ENCODE data around the gene SH3RF3.

SH3RF3 gene

DNA sequence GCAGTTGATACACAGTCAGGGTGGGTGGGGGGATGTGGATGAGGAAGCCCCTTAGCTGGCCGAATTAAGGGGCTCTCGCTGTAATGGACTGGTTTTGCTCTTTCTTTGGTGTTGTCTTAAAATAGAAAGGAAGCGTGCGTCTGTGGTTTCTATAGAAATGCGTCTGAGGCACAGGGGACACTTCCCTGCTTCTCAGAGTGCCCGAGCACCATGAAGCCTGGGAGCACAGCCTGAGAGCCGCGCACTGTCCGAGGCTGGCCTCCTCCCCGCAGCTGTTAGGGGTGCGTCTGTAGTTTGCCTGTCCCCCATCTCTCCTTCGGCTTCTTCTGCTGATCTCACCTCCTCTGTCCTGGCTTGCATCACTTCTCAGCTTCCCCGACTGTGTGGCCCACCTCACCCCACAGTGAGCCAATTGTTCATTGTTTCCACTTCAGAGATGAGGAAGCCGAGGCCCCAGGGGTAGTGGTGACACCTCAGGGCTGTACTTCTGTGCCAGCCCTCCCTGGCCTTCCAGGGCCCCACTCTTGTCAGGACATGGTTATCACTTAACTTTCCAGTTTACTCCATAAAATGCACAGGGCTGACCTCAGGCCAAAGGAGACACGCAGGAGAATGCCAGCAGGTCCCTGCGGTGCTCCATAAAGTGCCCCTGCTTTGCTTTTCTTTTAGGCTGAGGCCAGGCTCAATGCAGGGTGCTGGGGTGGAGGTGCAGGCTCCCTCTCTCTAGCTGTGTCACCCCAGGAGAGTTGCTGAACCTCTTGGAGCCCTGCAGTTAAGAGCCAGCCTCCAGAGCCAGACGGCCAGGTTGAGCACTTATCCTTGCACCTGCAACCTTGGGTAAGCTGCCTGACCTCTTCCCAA lies 274.2 kb downstream of the SH3RF3 start:
- DNase-seq: peak; percentile 11 to 25

GRCh38 chr2:109403841-109404201 lies 274.8 kb downstream of the SH3RF3 start:
- DNase-seq: no peak

GRCh38 chr2:109404681-109405080 lies 275.7 kb downstream of the SH3RF3 start:
- DNase-seq: no peak

DNA sequence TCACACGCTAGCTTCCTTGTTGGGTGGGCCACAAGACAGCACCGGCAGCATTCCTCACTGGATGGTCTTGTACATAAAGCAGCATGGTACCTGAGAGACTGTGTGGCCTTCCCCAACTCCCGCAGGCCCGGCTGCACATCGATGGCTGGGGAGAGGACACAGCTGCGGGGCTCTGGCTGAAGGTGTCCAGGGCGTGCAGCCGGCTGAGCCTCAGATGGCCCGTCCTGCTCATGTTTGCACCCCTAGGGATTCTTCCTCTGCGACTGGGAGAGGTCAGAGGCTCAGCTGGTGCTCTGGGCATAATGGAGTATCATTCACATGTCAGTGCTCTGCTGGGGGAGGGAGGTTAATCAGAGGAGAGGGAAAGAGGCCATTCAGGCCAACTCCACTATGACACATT lies 276.9 kb downstream of the SH3RF3 start:
- DNase-seq: no peak

DNA sequence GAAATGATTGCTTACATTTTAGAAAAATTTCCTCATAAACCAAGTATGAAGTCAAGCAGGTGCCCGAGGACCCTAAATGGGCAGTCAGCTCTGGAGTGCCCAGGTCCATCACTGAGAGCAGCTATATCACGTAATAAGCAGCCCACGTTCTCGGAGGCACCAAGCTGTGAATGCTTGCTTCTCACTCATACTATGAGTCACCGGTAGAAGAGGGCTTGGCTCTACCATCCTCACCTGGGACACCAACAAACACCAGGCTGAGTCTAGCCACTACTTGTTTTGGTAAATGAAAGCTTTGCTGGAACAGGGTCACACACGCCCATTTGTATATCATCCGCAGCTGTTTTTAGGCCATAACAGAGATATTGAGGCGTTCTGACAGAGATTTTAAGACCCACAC lies 277.3 kb downstream of the SH3RF3 start:
- no peak for DNase-seq

GRCh38 chr2:109407276-109408042 lies 278.5 kb downstream of the SH3RF3 start:
- no peak for DNase-seq

DNA sequence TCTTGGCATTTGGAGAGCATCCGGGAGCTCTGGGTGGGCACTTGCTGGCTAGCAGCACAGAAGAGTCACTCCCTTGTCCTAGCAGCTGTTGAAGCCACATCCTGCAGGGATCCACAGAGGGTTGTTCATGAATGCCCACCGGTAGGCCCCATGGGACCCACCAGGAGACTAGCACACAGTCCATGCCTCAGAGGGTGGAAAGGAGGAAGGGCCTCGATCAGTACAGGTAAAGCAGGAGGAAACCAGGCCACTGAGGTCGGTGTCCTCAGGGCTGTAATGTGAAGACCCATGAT lies 279.0 kb downstream of the SH3RF3 start:
- no peak for DNase-seq

DNA sequence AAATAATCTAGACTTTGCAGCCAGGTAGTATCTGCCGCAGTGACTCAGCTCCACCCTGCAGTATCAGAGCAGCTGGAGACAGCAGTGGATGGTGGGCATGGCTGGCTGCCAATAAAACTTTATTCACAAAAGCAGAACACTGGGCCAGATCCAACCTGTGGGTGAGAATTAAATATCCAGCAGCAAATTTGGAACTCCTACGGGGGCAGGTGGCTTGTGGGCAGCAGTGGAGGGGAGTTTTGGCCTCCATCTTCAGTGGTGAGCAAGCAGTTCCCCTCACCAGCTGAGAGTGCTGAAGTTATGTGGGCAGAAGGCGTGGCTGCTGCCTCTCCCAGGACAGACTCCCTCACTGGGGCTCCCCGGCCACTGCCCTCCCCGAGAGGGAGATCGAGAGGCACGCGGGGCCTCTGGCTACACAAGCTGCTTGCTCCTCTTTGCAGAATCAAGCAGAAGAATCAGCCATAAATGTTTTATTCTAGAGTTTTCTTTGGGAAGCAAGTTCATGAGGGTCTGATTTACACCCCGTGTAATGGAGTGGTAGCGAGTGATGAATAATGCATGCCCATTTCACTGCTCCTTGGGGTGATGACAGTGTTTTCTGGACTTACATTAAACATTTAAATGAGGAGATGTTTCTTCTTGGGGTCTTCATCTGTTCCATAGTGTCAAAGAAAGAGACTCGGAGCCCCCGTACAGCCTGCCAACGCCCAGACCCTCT lies 280.5 kb downstream of the SH3RF3 start:
- DNase-seq: no peak

DNA sequence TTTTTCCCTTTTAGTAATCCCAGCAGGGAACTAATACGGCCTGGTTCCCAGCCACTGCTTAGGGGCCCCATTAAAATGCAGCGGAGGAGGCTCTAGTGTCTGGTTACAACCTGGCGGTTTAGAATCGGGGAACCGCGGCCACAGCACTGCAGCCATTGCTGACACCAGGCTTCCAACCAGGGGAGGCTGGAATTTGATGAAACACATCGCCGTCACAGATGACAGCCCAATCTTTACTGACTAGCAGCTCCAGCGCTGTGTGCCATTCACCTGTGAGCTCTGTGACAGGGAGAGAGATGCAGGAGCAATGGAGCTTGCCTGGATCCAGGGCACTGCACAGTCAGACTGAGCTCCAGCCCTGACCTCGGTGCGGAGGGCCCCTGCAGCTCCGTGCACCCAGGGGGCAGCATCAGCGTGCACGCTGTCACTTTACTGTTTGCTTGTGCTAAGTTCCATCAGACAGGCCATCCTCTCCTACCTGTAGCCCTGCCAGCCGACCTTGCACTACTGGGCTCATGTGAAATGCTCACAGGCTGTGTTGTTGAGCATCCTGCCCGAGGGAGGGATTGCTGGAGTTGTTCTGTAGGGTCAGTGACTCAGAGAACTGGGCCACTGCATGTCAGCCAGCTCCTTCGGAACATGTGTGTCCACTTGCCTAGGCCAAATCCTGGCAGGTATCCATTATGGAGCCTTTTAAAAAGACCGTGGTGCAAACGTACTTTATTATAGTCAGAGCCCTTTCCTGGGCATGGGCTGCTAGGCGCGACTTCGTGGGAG lies 281.2 kb downstream of the SH3RF3 start:
- DNase-seq: no peak

DNA sequence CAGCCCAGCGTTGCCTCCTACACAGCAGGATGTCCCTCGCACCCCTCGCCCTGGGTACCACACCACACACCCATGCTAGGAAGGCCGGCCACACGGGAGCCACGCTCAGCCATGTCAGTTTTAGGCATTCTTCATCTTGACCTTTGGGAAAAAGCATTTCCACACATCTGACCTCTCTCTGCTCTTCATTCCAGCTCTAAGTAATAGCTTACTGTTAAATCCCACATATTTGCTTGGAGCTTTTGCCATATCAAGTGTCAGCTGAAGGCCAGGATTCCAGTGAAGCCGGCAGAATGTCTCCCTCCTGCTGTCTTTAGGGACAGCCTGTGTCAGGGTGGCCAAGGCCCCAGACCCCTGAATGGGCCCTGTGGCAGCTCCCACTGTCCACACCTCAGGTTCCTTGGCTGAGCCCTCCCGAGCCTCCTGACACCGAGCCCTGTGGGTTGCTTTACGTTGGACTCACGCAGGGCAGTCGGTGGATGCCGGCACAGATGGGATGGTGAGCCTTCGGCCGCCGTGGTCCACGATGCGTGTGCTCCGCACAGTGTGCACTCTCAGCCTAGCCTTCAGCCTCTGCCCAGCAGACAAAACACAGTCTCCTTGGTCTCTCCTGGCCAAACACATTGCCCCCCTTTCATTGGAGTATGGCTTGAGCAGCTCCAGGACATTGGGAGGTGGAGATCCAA lies 282.8 kb downstream of the SH3RF3 start:
- DNase-seq: no peak

GRCh38 chr2:109415581-109416013 lies 286.6 kb downstream of the SH3RF3 start:
- DNase-seq: no peak

- no peak for DNase-seq
These were observed 288.8 kb downstream of the SH3RF3 start for GRCh38 chr2:109417701-109418335.

- no peak for DNase-seq
These were observed 289.7 kb downstream of the SH3RF3 start for GRCh38 chr2:109418716-109419115.

GRCh38 chr2:109419171-109419756 lies 290.3 kb downstream of the SH3RF3 start:
- DNase-seq: no peak

- no peak for DNase-seq
These were observed 291.0 kb downstream of the SH3RF3 start for GRCh38 chr2:109419960-109420370.

DNA sequence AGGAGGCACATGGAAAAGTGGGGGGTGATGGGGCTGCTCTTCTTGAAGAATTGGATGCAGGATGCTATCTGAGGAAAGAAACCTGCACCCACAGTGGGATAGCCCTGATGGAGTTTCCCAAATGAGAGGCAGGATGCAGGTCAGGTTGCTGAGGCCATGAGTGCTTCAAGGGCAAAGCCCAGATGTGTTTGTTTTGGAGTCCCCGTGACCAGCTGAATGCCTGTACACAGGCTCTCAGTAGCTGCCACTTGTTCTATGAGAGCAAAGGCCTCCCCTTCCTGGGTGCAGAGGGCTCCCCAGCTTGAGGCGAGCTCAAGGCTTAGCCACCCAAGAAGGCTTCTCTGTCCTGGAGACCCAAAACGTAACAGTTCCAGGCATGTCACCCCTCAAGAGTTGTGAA lies 292.1 kb downstream of the SH3RF3 start:
- DNase-seq: no peak

GRCh38 chr2:109421642-109422041 lies 292.6 kb downstream of the SH3RF3 start:
- no peak for DNase-seq

GRCh38 chr2:109422071-109422757 lies 293.2 kb downstream of the SH3RF3 start:
- no peak for DNase-seq

- no peak for DNase-seq
These were observed 293.9 kb downstream of the SH3RF3 start for GRCh38 chr2:109422758-109423500.

All from activated CD4-positive, alpha-beta T cell treated with anti-CD3 and anti-CD28 coated beads, Interleukin-2, amount 50 U/mL, for 48 hours (primary cell).